ENCODE data around the gene TMEM170B. TPM values are rescaled to one million over a fixed set of nuclear protein-coding genes. Genes with fewer than 3 reads are reported as not detected.

Gene TMEM170B
- polyA plus RNA-seq, 1 experiment, result 0.23 TPM

DNA sequence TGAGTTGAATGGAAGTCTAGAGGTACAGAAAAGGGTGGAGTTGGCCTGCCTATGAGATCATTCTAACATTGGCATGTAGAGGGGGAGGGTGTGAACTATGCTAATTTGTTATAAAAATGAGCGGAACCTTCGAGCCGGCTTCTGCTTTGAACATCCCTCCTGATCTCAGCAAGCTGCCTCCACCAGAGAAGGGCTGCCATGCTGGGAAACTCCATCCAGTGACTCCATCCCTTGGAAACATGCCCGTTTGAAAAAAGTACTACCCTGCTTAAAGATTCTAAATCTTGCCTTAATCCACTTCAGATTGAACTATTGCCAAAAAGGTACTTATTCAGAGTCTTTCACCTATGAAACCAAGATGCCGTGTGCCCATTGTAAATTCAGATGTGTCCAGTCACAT, 43.6 kb upstream of the TMEM170B start:
- H3K27me3 ChIP-seq (ENCODE audit: control insufficient read depth, insufficient read depth, low read length), result no peaks in the 10 kb centered on the region
- POLR2A ChIA-PET, result no interaction called here
- no peak for TF ChIP-seq CTCF (IDR thresholded peaks at IDR 0.05; ENCODE audit: insufficient read depth, low read depth, low read length)
- H3K36me3 ChIP-seq (ENCODE audit: control insufficient read depth, insufficient read depth, low read length), result no peaks in the 10 kb centered on the region
- CTCF ChIA-PET, result interaction anchor here (0.6 to 4.7 kb wide), 6 partner anchors 10 to 542 kb away, joined by 3 to 45 read pairs (median 4); no protein-coding TSS in a partner anchor
- no peak for DNase-seq (ENCODE audit: low read depth)
- no peak overlapping the region for H3K4me3 ChIP-seq (ENCODE audit: low read depth, low read length)

DNA sequence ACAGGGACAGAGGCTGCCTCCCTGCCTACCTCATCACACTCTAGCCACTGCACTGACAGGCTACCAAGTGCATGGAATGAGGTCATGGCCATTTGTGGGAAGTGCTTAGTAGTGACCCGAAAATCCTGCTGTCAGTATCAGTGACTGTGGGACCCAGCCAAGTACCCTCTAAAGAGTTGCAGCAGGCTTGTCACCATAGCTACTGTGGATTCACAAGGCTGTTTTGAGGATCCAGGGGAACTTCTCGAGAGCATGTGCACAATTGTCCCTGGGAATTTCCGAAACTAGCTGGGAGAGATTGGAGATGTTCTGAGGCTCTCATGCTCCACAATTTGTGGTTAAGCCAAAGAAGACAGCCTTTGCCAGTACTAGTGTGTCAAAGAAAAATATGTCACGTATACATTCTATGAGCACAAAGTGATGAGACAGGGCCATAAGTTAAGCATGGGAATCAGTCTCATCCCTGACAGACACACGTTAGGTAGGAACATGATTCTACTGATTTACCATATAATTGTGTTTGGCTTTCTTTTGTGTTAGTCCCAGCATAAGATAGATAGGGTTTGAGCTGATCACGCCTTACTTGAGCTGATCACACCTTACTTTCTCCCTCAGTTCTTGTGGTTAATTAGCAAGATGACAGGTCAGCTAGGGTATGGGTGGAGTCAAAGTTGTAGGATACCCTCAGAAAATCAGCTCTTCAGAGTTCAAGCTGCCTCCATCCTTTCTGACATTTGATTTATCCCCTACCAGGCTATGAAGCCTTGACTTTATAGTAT, 42.6 kb upstream of the TMEM170B start:
- ChIA-PET CTCF (interaction anchor here (0.6 to 4.7 kb wide), 28 partner anchors 10 to 544 kb away, joined by 3 to 45 read pairs (median 5); partner anchors contain the start of genes NEDD9 and SMIM13), POLR2A (no interaction called here)
- no peak for DNase-seq (ENCODE audit: low read depth)
- Histone ChIP-seq H3K4me3 (ENCODE audit: low read depth, low read length) (no peak overlapping the region), H3K27me3 (ENCODE audit: control insufficient read depth, insufficient read depth, low read length) (no peaks in the 10 kb centered on the region), H3K36me3 (ENCODE audit: control insufficient read depth, insufficient read depth, low read length) (no peaks in the 10 kb centered on the region)
- TF ChIP-seq CTCF (IDR thresholded peaks at IDR 0.05; ENCODE audit: insufficient read depth, low read depth, low read length), result no peak

- CTCF ChIA-PET, result interaction anchor here (0.6 to 4.7 kb wide), 44 partner anchors 10 to 544 kb away, joined by 3 to 45 read pairs (median 5); partner anchors contain the start of genes NEDD9 and SMIM13
- no peak for TF ChIP-seq CTCF (IDR thresholded peaks at IDR 0.05; ENCODE audit: insufficient read depth, low read depth, low read length)
- Histone ChIP-seq H3K36me3 (ENCODE audit: control insufficient read depth, insufficient read depth, low read length) (no peaks in the 10 kb centered on the region), H3K27me3 (ENCODE audit: control insufficient read depth, insufficient read depth, low read length) (no peaks in the 10 kb centered on the region), H3K4me3 (ENCODE audit: low read depth, low read length) (no peak overlapping the region)
- DNase-seq (ENCODE audit: low read depth), result no peak
- POLR2A ChIA-PET, result no interaction called here
Observed at GRCh38 chr6:11495565-11496145, 41.9 kb upstream of the TMEM170B start.

DNA sequence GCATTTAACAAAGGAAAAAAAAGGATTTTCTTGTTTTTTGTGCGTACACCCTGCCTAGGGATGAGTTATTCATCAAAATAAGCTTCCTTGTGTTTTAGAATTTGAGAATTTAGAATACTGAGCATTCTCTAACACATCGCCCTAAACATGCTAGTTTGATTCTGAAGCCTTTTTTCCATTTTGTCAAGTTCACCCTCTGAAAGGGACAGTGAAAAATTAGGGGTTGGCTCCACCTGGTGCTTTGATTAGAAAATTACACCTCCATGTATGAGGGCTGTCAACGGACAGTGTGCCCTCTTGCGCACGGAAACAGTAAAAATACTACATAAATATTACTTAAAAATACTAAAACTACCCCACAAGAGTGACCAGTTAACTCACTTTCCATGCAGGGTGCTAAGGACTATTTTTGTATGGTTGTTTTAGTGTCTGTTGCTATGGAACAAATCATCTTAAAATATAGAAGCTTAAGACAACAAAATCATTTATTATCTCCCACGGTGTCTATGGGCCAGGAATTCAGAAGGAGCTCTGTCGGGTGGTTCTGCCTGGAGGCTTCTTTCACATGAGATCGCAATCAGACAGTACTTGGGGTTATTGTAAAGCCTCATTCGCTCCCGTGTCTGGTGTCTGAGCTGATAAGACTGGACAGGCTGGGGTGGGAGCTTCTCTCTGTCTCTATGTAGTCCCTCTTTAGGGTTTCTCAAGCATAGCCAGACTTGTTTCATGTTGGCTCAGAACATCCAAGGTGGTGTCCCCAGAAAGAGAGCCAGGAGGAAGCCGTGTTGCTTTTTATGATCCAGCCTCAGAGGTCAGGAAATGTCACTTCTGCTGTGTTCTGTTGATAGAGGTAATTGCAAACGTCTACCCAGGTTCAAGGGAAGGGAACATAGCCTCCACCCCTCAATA, 41.1 kb upstream of the TMEM170B start:
- POLR2A ChIA-PET, result no interaction called here

More for the DNA sequence above, 41.1 kb upstream of the TMEM170B start:
- H3K4me3 ChIP-seq (ENCODE audit: low read depth, low read length), result no peak overlapping the region
- TF ChIP-seq CTCF (IDR thresholded peaks at IDR 0.05; ENCODE audit: insufficient read depth, low read depth, low read length), result peak; percentile 77
- H3K27me3 ChIP-seq (ENCODE audit: control insufficient read depth, insufficient read depth, low read length), result no peaks in the 10 kb centered on the region
- CTCF ChIA-PET, result interaction anchor here (0.6 to 4.7 kb wide), 51 partner anchors 11 to 545 kb away, joined by 3 to 45 read pairs (median 4); partner anchors contain the start of genes NEDD9 and SMIM13
- peak; percentile 39 for DNase-seq (ENCODE audit: low read depth)
- no peaks in the 10 kb centered on the region for H3K36me3 ChIP-seq (ENCODE audit: control insufficient read depth, insufficient read depth, low read length)

All from BJ (cell line).